MM.1S (cell line): ENCODE measurements around the gene SEPTIN5.

ENCODE experiments used
- DNase-seq: peaks from one replicate; pipeline ENCODE4 v3.0.0-alpha.2; 2015
- H2AFZ ChIP-seq: fragments of 300-600 bp; sonication (generic); 2 replicates; pipeline ENCODE4 v1.6.0; 2016; ENCODE audit warnings: antibody characterized with exemption, low read length
- H3F3A ChIP-seq: fragments of 300-600 bp; sonication (generic); 2 replicates; pipeline ENCODE4 v1.6.1; 2016; ENCODE audit warnings: mild to moderate bottlenecking, antibody characterized with exemption, low read length, moderate library complexity, mixed read lengths; ENCODE audit not compliant: insufficient read depth
- H3K27ac ChIP-seq: fragments of 300-600 bp; sonication (generic); 2 replicates; pipeline ENCODE4 v1.5.1; 2016; ENCODE audit warnings: mild to moderate bottlenecking, low read length
- H3K27me3 ChIP-seq: fragments of 300-600 bp; sonication (generic); replicated peaks from 2 replicates; pipeline ENCODE4 v1.6.0; 2016; ENCODE audit warnings: low read length; ENCODE audit not compliant: insufficient read depth
- H3K36me3 ChIP-seq: fragments of 300-600 bp; sonication (generic); replicated peaks from 2 replicates; pipeline ENCODE4 v1.6.1; 2016; ENCODE audit warnings: mild to moderate bottlenecking, low read length, mixed read lengths; ENCODE audit not compliant: insufficient read depth
- H3K4me1 ChIP-seq: fragments of 300-600 bp; sonication (generic); 2 replicates; pipeline ENCODE4 v1.6.1; 2016; ENCODE audit warnings: low read length, mixed read lengths
- H3K4me2 ChIP-seq: fragments of 300-600 bp; sonication (generic); 2 replicates; pipeline ENCODE4 v1.6.0; 2016; ENCODE audit warnings: low read depth, low read length
- H3K4me3 ChIP-seq: fragments of 300-600 bp; sonication (generic); 2 replicates; pipeline ENCODE4 v1.5.1; 2016; ENCODE audit warnings: low read length, mixed read lengths
- H3K79me2 ChIP-seq: fragments of 300-600 bp; sonication (generic); 2 replicates; pipeline ENCODE4 v1.6.1; 2016; ENCODE audit warnings: mixed run types, low read length, mixed read lengths
- H3K9ac ChIP-seq: fragments of 300-600 bp; sonication (generic); 2 replicates; pipeline ENCODE4 v1.6.1; 2016; ENCODE audit warnings: low read length, mixed read lengths
- H3K9me2 ChIP-seq: fragments of 300-600 bp; sonication (generic); replicated peaks from 2 replicates; pipeline ENCODE4 v1.6.1; 2016; ENCODE audit warnings: mild to moderate bottlenecking, low read length, mixed read lengths; ENCODE audit not compliant: insufficient read depth
- H3K9me3 ChIP-seq: fragments of 300-600 bp; sonication (generic); replicated peaks from 2 replicates; pipeline ENCODE4 v1.6.1; 2016; ENCODE audit warnings: mild to moderate bottlenecking, low read length, mixed read lengths; ENCODE audit not compliant: insufficient read depth
- H4K20me1 ChIP-seq: fragments of 300-600 bp; sonication (generic); 2 replicates; pipeline ENCODE4 v1.6.1; 2016; ENCODE audit warnings: mild to moderate bottlenecking, low read length, moderate library complexity, mixed read lengths; ENCODE audit not compliant: insufficient read depth
- CTCF ChIP-seq: fragments of 300-600 bp; sonication (generic); IDR thresholded peaks from 2 replicates; pipeline ENCODE4 v1.5.1; 2016; ENCODE audit warnings: antibody characterized with exemption, low read length, mixed read lengths
- EZH2 ChIP-seq: fragments of 300-600 bp; sonication (generic); optimal IDR thresholded peaks from 2 replicates; pipeline ENCODE3; 2017; ENCODE audit warnings: low read depth, mild to moderate bottlenecking, antibody characterized with exemption, low read length, mixed read lengths
- EZH2phosphoT487 ChIP-seq: fragments of 300-600 bp; sonication (generic); IDR thresholded peaks from 2 replicates; pipeline ENCODE4 v1.6.1; 2018; ENCODE audit warnings: antibody characterized with exemption, low read length

The SEPTIN5 gene

GRCh38 chr22:19757985-19758895, 43.9 kb downstream of the SEPTIN5 start:
- H3K27ac ChIP-seq, result no peak overlapping the region
- H3K9ac ChIP-seq, result no peak overlapping the region

GRCh38 chr22:19758896-19759426, 44.7 kb downstream of the SEPTIN5 start:
- Histone ChIP-seq H3K4me2 (no peak overlapping the region), H4K20me1 (no peaks in the 10 kb centered on the region), H3K27me3 (peaks cover 85% of the 10 kb centered on the region), H3K9me2 (no peaks in the 10 kb centered on the region), H3K9me3 (no peaks in the 10 kb centered on the region), H3F3A (peaks cover 9% of the 10 kb centered on the region), H3K36me3 (no peaks in the 10 kb centered on the region), H3K27ac (no peak overlapping the region), H3K4me3 (no peak overlapping the region), H3K79me2 (no peaks in the 10 kb centered on the region), H3K9ac (no peak overlapping the region), H3K4me1 (0 out of 2 replicates have a peak, but pooled peaks cover 3% of the 10 kb centered on the region), H2AFZ (no peak overlapping the region)
- TF ChIP-seq EZH2 (no peak), EZH2phosphoT487 (no peak), CTCF (no peak)
- no peak for DNase-seq

More at GRCh38 chr22:19757985-19758895, 43.9 kb downstream of the SEPTIN5 start:
- Histone ChIP-seq H3K79me2 (no peaks in the 10 kb centered on the region), H3K36me3 (no peaks in the 10 kb centered on the region), H3K4me2 (no peak overlapping the region), H3K9me3 (no peaks in the 10 kb centered on the region), H3K4me1 (0 out of 2 replicates have a peak, but pooled peaks cover 3% of the 10 kb centered on the region), H3F3A (peaks cover 9% of the 10 kb centered on the region), H4K20me1 (no peaks in the 10 kb centered on the region), H3K27me3 (peaks cover 85% of the 10 kb centered on the region), H3K9me2 (no peaks in the 10 kb centered on the region), H2AFZ (no peak overlapping the region), H3K4me3 (no peak overlapping the region)
- no peak for TF ChIP-seq CTCF
- TF ChIP-seq EZH2, result no peak
- TF ChIP-seq EZH2phosphoT487, result no peak
- DNase-seq, result no peak

DNA sequence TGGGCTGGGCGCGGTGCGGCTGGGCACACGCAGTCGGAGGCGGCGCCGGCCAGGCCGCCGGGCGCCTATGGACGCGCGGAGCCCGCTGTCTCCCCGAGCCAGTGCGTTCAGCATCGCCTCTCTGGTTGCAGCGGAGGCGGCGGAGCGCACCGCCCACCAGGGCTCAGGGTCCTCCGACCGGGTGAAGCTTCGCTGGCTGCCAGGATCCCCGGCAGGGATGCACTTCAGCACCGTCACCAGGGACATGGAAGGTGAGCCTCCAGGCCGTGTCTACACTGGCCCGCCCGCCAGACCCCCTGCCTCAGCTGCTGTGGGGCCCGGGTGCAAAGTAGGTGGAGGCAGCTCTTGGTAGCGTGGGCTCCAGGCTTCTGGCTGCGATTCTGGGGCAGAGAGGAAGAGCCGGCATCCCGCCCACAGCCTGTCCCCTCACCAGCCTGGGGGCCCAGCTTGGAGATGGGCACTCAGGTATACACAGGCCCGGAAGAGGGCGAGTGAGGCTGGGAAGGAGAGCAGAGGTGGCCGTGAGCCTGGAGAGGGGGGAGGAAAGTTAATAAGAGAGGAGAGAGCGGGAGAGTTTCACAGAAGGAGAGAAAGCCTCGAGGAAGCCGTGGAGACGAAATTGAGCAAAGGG, 45.2 kb downstream of the SEPTIN5 start:
- H3K27ac ChIP-seq, result no peak overlapping the region
- TF ChIP-seq EZH2phosphoT487 (no peak), CTCF (no peak)
- no peak for DNase-seq
- H3F3A ChIP-seq, result peaks cover 9% of the 10 kb centered on the region
- H3K79me2 ChIP-seq, result no peaks in the 10 kb centered on the region
- no peaks in the 10 kb centered on the region for H3K9me3 ChIP-seq
- peak overlapping the region; percentile 54; the same call in 1 of the 2 replicates for H3K4me2 ChIP-seq
- no peaks in the 10 kb centered on the region for H3K36me3 ChIP-seq
- peaks cover 85% of the 10 kb centered on the region for H3K27me3 ChIP-seq
- H4K20me1 ChIP-seq, result no peaks in the 10 kb centered on the region
- H3K9me2 ChIP-seq, result no peaks in the 10 kb centered on the region
- no peak overlapping the region for H2AFZ ChIP-seq
- H3K4me3 ChIP-seq, result no peak overlapping the region
- H3K9ac ChIP-seq, result no peak overlapping the region
- 0 out of 2 replicates have a peak, but pooled peaks cover 3% of the 10 kb centered on the region for H3K4me1 ChIP-seq
